H4 (cell line): ENCODE data around the gene PRDM7. TPM values are rescaled to one million over a fixed set of nuclear protein-coding genes. Genes with fewer than 3 reads are reported as not detected.

Experiments used
- DNase-seq: peaks from one replicate; pipeline ENCODE4 v3.0.0-alpha.2; 2015; ENCODE audit warnings: low spot score
- total RNA-seq: library from RNA; depleted of rRNA; stranded (reverse); fragments of >200 nt; shearing (Covaris generic); gene quantifications from 2 replicates; pipeline ENCODE4 v1.2.3, GENCODE V29; 2014

Gene PRDM7
- total RNA-seq, 1 experiment from 2014 or later, result not detected

- no peak for DNase-seq
These were observed 41.2 kb downstream of the PRDM7 start for GRCh38 chr16:90035902-90036301.

- DNase-seq, result no peak
These were observed 42.6 kb downstream of the PRDM7 start for GRCh38 chr16:90034504-90034903.

DNA sequence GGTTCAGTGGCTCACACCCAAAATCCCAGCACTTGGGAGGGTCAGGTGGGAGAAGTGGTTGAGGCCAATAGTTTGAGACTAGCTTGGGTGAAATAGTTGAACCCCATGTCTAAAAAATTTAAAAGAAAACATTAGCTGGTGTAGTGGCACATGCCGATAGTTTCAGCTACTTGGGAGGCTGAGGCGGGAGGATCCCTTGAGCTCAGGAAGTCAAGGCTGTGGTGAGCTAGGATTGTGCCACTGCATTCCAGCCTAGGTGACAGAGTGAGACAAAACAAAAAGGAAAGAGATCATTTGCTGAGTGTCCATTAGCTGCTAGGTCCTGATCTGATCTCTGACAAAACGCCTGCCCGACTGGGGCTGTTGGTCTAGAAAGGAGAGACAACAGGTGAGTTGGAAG, 43.7 kb downstream of the PRDM7 start:
- no peak for DNase-seq

GRCh38 chr16:90032674-90033331, 44.3 kb downstream of the PRDM7 start:
- DNase-seq, result no peak

DNA sequence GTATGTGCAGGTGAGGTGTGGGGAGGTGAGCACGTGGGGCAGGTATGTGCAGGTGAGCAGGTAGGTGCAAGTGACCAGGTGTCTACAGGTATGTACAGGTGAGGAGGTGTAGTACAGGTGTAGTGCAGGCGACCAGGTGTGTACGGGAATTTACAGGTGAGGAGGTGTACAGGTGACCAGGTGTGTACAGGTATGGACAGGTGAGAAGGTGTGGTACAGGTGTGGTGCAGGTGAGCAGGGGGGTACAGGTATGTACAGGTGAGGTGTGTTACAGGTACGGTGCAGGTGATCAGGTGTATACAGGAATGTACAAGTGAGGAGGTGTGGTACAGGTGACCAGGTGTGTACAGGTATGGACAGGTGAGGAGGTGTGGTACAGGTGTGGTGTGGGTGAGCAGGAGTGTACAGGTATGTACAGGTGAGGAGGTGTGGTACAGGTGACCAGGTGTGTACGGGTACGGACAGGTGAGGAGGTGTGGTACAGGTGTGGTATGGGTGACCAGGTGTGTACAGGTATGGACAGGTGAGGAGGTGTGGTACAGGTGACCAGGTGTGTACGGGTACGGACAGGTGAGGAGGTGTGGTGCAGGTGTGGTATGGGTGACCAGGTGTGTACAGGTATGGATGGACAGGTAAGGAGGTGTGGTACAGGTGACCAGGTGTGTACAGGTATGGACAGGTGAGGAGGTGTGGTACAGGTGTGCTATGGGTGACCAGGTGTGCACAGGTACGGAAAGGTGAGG, 45.0 kb downstream of the PRDM7 start:
- DNase-seq, result no peak

GRCh38 chr16:90031186-90031930, 45.8 kb downstream of the PRDM7 start:
- DNase-seq, result no peak

DNA sequence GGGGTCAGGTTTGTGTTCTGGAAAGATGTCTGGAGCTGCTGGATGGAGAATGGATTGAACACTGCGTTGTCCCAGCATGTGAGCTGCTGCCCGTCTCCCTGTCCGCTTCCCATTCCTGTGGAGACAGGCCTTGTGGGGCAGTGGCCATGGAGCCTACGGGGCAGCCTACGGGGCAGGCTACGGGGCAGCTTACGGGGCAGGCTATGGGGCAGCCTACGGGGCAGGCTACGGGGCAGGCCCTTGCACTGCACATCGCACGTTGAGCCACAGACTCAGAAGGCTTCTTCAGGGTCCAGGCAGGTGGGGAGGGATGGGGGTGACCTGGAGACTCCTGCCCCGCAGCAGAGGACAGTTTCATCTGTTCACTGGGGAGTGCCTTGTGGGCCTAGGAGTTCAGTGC, 48.1 kb downstream of the PRDM7 start:
- no peak for DNase-seq

DNA sequence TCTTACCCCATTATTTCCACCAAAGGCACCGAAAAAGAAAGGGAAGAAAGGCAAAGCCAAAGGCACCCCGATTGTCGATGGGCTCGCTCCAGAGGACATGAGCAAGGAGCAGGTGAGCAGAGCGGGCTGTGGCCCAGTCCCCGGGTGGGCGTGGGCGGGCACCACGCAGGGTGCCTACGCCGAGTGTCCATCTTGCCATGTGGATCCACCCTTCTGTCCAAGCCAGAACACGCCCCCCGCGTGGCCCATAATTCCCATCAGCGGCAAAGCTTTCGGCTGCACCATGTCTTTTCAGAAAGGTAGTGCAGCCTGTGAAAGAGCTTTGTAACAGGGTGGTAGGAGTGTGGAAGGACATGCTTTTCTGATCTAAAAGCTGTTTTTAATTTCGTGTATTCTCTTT, 49.5 kb downstream of the PRDM7 start:
- no peak for DNase-seq

DNA sequence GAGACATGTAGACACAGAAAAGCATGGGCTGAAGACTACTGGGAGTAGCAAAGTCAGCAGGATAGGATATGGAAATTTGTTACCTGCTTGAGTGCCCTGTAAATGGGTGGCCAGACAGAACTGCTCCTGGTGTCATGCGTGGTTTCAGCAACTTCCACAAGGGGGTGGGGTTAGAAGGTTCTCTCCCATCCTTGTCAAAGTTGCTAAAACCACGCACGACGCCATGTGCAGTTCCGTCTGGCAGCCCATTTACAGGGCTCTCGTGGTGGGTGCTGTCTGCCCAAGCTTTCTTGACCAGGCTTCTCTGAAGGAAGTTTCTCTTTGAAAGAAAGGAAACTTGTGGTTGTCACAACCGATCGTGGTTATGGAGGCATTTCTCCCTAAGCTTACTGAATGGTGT, 51.0 kb downstream of the PRDM7 start:
- no peak for DNase-seq

DNA sequence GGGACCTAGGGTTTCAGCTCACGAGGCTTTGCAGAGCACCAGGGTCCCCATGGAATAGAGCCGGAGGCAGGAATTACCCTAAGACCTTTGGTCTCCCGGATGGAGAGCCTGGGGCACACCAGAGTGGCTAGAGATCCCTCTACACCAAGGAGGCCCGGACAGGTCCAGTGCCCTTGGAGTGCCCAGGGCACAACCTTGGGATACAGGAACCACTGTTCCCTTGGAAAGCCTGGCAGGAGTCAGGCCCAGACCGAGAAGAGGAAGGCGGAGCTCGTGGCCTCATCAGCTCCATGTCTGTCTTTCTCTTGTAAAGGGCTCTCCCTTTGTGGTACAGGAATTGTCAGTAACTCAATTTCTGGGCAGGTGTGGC, 54.1 kb downstream of the PRDM7 start:
- DNase-seq, result no peak

- DNase-seq, result peak; percentile 91
These were observed 54.7 kb downstream of the PRDM7 start for GRCh38 chr16:90022209-90023077.

- peak; percentile 78 for DNase-seq
These were observed 56.2 kb downstream of the PRDM7 start for GRCh38 chr16:90020838-90021382.

- DNase-seq, result no peak
These were observed 56.8 kb downstream of the PRDM7 start for GRCh38 chr16:90020260-90020837.

GRCh38 chr16:90019543-90020259, 57.4 kb downstream of the PRDM7 start:
- peak; percentile 65 for DNase-seq

DNA sequence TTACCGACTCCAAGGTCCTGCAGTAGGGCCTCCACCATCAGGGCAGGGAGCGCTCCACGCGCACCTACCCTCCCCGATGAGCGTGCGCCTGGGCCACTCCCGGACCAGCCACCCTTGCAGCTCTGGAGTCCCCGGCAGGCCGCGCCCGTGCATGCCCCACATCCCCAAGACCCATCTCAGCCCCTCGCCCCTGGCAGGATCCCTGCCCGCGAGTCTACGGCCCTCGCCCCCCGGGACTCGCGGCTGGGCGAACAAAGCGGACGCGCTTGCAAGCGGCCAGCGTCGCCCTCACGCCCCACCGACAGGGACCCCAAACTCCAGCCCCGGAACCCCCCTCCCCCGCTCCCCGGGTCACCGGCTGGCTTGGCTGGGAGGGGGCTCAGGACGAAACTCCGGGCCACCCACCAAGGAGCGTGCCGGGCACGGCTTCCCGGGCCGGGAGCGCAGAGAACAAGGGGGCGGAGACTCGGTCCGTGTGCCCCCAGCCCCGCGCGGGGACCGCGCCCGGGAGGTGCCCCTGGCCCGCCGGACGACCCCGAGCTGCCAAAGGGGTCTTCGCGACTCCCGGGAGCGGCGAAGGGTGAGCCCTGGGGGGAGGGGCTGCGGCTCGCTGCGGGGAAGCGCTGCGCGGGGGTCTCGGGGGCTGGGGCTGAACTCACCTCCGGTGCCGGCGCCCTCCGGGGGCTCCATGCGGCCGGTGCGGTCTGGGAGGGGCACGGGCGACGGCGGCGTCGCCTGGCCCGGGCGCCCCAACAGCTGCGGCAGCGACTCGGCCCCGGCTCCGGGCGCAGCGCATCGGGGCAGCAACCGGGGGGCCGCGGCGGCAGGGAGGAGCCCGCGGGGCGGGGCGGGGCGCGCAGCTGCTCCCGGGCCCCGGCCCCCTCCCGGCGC, 58.2 kb downstream of the PRDM7 start, which contains the start of gene DBNDD1:
Gene DBNDD1, minus strand, starts transcription at position 805 of the 891 bp plus-strand sequence. Its CDS starts 115 bp downstream, at position 690.
- no peak for DNase-seq

GRCh38 chr16:90018297-90018651, 58.9 kb downstream of the PRDM7 start:
- no peak for DNase-seq

- no peak for DNase-seq
These were observed 60.7 kb downstream of the PRDM7 start for GRCh38 chr16:90016339-90016950.

DNA sequence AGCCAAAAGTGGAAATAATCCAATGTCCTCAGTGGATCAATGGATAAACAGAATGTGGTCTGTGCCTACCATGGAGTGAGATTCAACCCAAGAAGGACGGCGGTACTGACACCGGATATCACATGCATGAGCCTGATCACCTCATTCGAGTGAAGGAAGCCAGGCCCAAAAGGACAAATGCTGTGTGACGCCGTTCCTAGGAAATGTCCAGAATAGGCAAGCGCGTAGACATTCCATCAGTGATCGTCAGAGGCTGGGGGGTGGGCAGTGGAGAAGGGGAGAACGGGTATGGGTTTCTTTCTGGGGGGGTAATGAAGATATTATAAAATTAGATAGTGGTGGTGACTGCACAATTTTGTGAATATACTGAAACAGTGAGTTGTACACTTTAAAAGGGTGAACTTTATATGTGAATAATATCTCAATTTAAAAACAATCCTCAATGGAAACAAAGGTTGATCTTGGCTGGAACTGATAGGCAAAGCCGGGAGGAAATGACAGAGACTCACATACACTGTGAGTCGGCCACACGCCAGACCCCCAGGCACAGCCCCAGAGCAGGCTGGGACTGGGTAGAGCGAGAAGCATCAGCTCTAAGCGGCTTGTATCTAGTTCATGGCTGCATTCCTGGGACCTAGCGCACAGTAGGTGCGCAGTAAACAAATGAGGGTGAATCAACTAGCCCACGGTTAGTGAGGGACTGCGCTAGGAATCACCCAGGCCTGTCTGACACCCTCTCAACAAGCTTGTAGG, 61.4 kb downstream of the PRDM7 start:
- no peak for DNase-seq
